ENCODE measurements around the gene SIM1. TPM values are rescaled to one million over a fixed set of nuclear protein-coding genes. Genes with fewer than 3 reads are reported as not detected.

Gene SIM1
- polyA plus RNA-seq (2013, experiment 1 of 2): not detected
- polyA plus RNA-seq (2013, experiment 2 of 2): not detected

DNA sequence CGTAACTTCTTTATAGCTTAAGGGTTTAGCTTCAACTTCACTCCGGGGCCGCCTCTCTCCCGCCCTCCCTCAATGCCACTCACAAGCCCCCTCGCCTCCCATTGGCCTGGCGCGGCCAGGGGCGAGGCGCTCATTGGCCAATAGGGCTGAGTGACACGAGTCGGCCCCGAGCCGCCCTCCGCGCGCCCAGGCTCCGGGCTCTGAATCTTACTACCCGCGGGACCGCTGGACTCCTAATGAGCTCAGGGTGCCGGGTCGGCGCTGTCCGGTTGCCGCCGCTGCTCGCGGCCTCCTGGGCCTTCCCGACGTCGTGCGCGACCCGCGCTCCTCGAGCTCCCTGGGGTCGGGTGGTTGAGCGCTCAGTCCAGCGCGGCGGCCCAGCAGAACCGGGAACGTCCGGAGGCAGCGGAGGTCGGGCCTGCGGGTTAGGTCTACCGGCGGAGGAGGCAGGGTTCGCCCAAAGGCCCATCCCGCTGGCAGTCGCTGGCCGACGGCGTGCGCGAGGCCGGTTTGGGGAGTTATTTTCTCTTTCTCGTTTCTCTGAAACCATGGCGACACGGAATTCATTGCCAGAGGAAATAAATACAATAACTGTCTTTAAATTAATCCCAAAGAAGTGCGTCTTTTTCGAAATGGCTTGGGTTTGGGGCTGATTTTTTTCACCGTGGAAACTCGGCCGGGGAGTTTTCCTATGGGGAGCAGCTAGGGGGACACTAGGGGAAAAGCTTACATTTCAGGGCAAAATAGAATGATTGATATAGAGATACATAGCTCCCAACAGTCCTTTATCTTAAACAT is at the start of gene SIM1:
Gene SIM1, minus strand, starts transcription at position 19 of the 798 bp plus-strand sequence. CDS start 1,453 bp downstream, outside the sequence.
- H3K36me3 ChIP-seq (replicated peaks in 1 of 2; ENCODE audit: control insufficient read depth in 2 of 2, insufficient read depth in 2 of 2, low read length in 2 of 2): no peaks in the 10 kb centered on the region

DNA sequence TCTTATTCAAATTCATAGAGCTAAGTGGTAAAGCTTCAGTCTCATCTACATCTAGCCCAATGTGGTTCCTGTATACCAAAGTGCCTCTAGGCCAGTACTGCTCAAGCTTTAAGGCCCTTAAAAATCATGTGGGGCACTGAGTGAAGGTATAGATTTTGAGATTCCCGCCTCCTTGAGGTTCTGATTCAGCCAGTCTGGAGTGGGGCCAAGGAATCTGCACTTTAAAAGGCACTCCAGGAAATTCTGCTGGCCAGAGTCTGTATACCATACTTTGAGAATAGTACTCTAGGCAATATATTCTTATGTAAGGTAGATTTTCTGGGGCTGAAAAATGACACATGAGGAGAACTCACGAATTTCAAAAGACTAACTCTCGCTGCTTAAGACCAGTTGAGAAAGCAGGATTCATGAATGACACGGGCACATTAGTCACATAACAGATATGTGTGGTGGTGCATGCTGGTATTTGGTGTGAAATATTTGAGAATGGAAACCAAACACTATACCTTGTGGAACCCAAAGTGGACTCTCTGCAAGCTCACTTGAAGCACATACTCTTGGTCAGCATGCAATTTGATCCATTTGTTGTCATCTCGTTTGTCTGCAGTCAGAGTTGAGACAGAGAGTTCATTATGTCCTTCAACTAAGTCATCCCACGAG is 47.6 kb upstream of the SIM1 start:
- Histone ChIP-seq H3K9me3 (replicated peaks in 1 of 2; ENCODE audit: control insufficient read depth in 2 of 2, insufficient read depth in 1 of 2, low read depth in 1 of 2, low read length in 2 of 2) (no peaks in the 10 kb centered on the region), H3K14ac (ENCODE audit: low read length) (no peak overlapping the region), H3K9ac (ENCODE audit: low read depth, low read length, poor library complexity) (no peak overlapping the region), H3K18ac (ENCODE audit: low read length) (no peak overlapping the region), H2AFZ (ENCODE audit: low read length) (no peak overlapping the region), H3K4me1 (ENCODE audit: control insufficient read depth in 2 of 2, insufficient read depth in 1 of 2, low read depth in 1 of 2, low read length in 2 of 2) (no peaks in the 10 kb centered on the region), H3K27ac (replicated peaks; ENCODE audit: low read length) (no peak overlapping the region), H3K79me1 (ENCODE audit: low read depth, low read length) (no peaks in the 10 kb centered on the region), H2BK12ac (ENCODE audit: low read length) (no peak overlapping the region), H3K4ac (ENCODE audit: low read length) (no peak overlapping the region), H2BK15ac (ENCODE audit: low read length) (no peak overlapping the region), H3K27me3 (ENCODE audit: control insufficient read depth in 3 of 3, insufficient read depth in 3 of 3, low read depth in 1 of 3, low read length in 3 of 3) (no peaks in the 10 kb centered on the region), H3K4me3 (ENCODE audit: low read length in 2 of 2) (no peak overlapping the region), H4K8ac (ENCODE audit: low read depth, low read length) (no peak overlapping the region), H3K36me3 (replicated peaks in 1 of 2; ENCODE audit: control insufficient read depth in 2 of 2, insufficient read depth in 2 of 2, low read length in 2 of 2) (peaks cover 6 to 95% of the 10 kb centered on the region in 2 donors), H2BK120ac (ENCODE audit: low read depth, low read length) (no peak overlapping the region), H3K23ac (ENCODE audit: low read depth, low read length, poor library complexity) (no peak overlapping the region), H2AK5ac (ENCODE audit: low read depth, low read length) (no peak overlapping the region), H2BK5ac (ENCODE audit: low read length) (no peak overlapping the region), H4K91ac (ENCODE audit: low read depth, low read length, poor library complexity) (no peak overlapping the region), H3K4me2 (ENCODE audit: insufficient read depth, low read length, poor library complexity, severe bottlenecking) (no peak overlapping the region)
- no peak for DNase-seq (ENCODE audit: low spot score)
- no CpG with 5 or more reads among the region's 6 CpGs for WGBS, 2 donors (ENCODE audit: extremely low coverage in 2 of 2, insufficient read length in 2 of 2, insufficient replicate concordance in 1 of 2)

More for the DNA sequence above, at the start of gene SIM1:
- Histone ChIP-seq H3K4me2 (ENCODE audit: insufficient read depth, low read length, poor library complexity, severe bottlenecking) (peak within 1 kb of the TSS; percentile 84), H4K91ac (ENCODE audit: low read depth, low read length, poor library complexity) (no peak within 1 kb of the TSS), H3K9ac (ENCODE audit: low read depth, low read length, poor library complexity) (peak within 1 kb of the TSS; percentile 51), H2AK5ac (ENCODE audit: low read depth, low read length) (no peak within 1 kb of the TSS), H3K23ac (ENCODE audit: low read depth, low read length, poor library complexity) (no peak within 1 kb of the TSS), H3K14ac (ENCODE audit: low read length) (no peak within 1 kb of the TSS), H2BK12ac (ENCODE audit: low read length) (no peak within 1 kb of the TSS), H3K4ac (ENCODE audit: low read length) (no peak within 1 kb of the TSS), H2BK5ac (ENCODE audit: low read length) (no peak within 1 kb of the TSS), H2BK15ac (ENCODE audit: low read length) (peak within 1 kb of the TSS; percentile 56), H2AFZ (ENCODE audit: low read length) (peak within 1 kb of the TSS; percentile 93), H2BK120ac (ENCODE audit: low read depth, low read length) (no peak within 1 kb of the TSS), H3K27me3 (ENCODE audit: control insufficient read depth in 3 of 3, insufficient read depth in 3 of 3, low read depth in 1 of 3, low read length in 3 of 3) (peaks cover 38 to 100% (median 88%) of the 10 kb centered on the region in 3 experiments), H3K18ac (ENCODE audit: low read length) (peak within 1 kb of the TSS; percentile 84), H3K27ac (replicated peaks; ENCODE audit: low read length) (no peak within 1 kb of the TSS), H3K79me1 (ENCODE audit: low read depth, low read length) (no peaks in the 10 kb centered on the region), H4K8ac (ENCODE audit: low read depth, low read length) (no peak within 1 kb of the TSS), H3K9me3 (replicated peaks in 1 of 2; ENCODE audit: control insufficient read depth in 2 of 2, insufficient read depth in 1 of 2, low read depth in 1 of 2, low read length in 2 of 2) (no peaks in the 10 kb centered on the region), H3K4me3 (ENCODE audit: low read length in 2 of 2) (peak within 1 kb of the TSS; percentile 38 to 76), H3K4me1 (ENCODE audit: control insufficient read depth in 2 of 2, insufficient read depth in 1 of 2, low read depth in 1 of 2, low read length in 2 of 2) (peaks cover 1 to 2% of the 10 kb centered on the region in 2 donors)
- no CpG with 5 or more reads among the region's 66 CpGs for WGBS, 2 donors (ENCODE audit: extremely low coverage in 2 of 2, insufficient read length in 2 of 2, insufficient replicate concordance in 1 of 2)
- peak; percentile 88 for DNase-seq (ENCODE audit: low spot score)

DNA sequence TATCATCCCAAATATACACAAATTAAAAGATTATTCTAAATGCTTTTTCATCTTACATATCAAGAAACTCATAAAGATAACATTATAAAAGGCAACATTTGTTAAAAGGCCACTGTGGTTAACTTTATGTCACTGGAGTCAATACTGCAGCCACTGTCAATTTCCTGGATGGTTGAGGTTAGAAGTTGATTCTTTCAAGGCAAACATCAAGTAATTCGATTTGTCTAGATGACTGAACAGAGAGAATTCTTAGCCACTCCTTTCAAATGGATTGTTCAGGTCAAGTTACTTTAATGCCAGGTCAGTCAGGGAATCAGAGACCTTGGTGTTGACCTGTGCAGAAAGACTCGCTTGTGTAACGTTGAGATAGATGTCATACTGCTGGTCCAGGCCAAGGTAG is 44.4 kb upstream of the SIM1 start:
- no peak overlapping the region for H2BK15ac ChIP-seq (ENCODE audit: low read length)
- peaks cover 6 to 77% of the 10 kb centered on the region in 2 donors for H3K36me3 ChIP-seq (replicated peaks in 1 of 2; ENCODE audit: control insufficient read depth in 2 of 2, insufficient read depth in 2 of 2, low read length in 2 of 2)
- no peak overlapping the region for H2AFZ ChIP-seq (ENCODE audit: low read length)
- H3K14ac ChIP-seq (ENCODE audit: low read length): no peak overlapping the region
- no peaks in the 10 kb centered on the region for H3K27me3 ChIP-seq (ENCODE audit: control insufficient read depth in 3 of 3, insufficient read depth in 3 of 3, low read depth in 1 of 3, low read length in 3 of 3)
- no peak overlapping the region for H4K8ac ChIP-seq (ENCODE audit: low read depth, low read length)
- no peak overlapping the region for H3K9ac ChIP-seq (ENCODE audit: low read depth, low read length, poor library complexity)
- DNase-seq (ENCODE audit: low spot score): no peak
- no peak overlapping the region for H3K4ac ChIP-seq (ENCODE audit: low read length)
- H4K91ac ChIP-seq (ENCODE audit: low read depth, low read length, poor library complexity): no peak overlapping the region
- no peak overlapping the region for H2AK5ac ChIP-seq (ENCODE audit: low read depth, low read length)
- peaks cover 0 to 2% of the 10 kb centered on the region in 2 donors for H3K4me1 ChIP-seq (ENCODE audit: control insufficient read depth in 2 of 2, insufficient read depth in 1 of 2, low read depth in 1 of 2, low read length in 2 of 2)
- H2BK120ac ChIP-seq (ENCODE audit: low read depth, low read length): no peak overlapping the region
- H3K23ac ChIP-seq (ENCODE audit: low read depth, low read length, poor library complexity): no peak overlapping the region
- no peaks in the 10 kb centered on the region for H3K9me3 ChIP-seq (replicated peaks in 1 of 2; ENCODE audit: control insufficient read depth in 2 of 2, insufficient read depth in 1 of 2, low read depth in 1 of 2, low read length in 2 of 2)
- no peak overlapping the region for H2BK12ac ChIP-seq (ENCODE audit: low read length)
- no peak overlapping the region for H3K27ac ChIP-seq (replicated peaks; ENCODE audit: low read length)
- H3K4me3 ChIP-seq (ENCODE audit: low read length in 2 of 2): no peak overlapping the region
- H2BK5ac ChIP-seq (ENCODE audit: low read length): no peak overlapping the region
- no peak overlapping the region for H3K4me2 ChIP-seq (ENCODE audit: insufficient read depth, low read length, poor library complexity, severe bottlenecking)
- WGBS, 2 donors (ENCODE audit: extremely low coverage in 2 of 2, insufficient read length in 2 of 2, insufficient replicate concordance in 1 of 2): no CpG with 5 or more reads among the region's 3 CpGs
- H3K79me1 ChIP-seq (ENCODE audit: low read depth, low read length): no peaks in the 10 kb centered on the region
- H3K18ac ChIP-seq (ENCODE audit: low read length): no peak overlapping the region

GRCh38 chr6:100506651-100507050 is 41.9 kb upstream of the SIM1 start:
- no CpG with 5 or more reads among the region's 2 CpGs for WGBS, 2 donors (ENCODE audit: extremely low coverage in 2 of 2, insufficient read length in 2 of 2, insufficient replicate concordance in 1 of 2)
- Histone ChIP-seq H3K27ac (replicated peaks; ENCODE audit: low read length) (no peak overlapping the region), H3K4me3 (ENCODE audit: low read length in 2 of 2) (no peak overlapping the region), H3K27me3 (ENCODE audit: control insufficient read depth in 3 of 3, insufficient read depth in 3 of 3, low read depth in 1 of 3, low read length in 3 of 3) (no peaks in the 10 kb centered on the region), H4K8ac (ENCODE audit: low read depth, low read length) (no peak overlapping the region), H2BK15ac (ENCODE audit: low read length) (no peak overlapping the region), H3K18ac (ENCODE audit: low read length) (no peak overlapping the region), H3K14ac (ENCODE audit: low read length) (no peak overlapping the region), H3K9me3 (replicated peaks in 1 of 2; ENCODE audit: control insufficient read depth in 2 of 2, insufficient read depth in 1 of 2, low read depth in 1 of 2, low read length in 2 of 2) (no peaks in the 10 kb centered on the region), H4K91ac (ENCODE audit: low read depth, low read length, poor library complexity) (no peak overlapping the region), H2AFZ (ENCODE audit: low read length) (no peak overlapping the region), H3K4ac (ENCODE audit: low read length) (no peak overlapping the region), H3K4me1 (ENCODE audit: control insufficient read depth in 2 of 2, insufficient read depth in 1 of 2, low read depth in 1 of 2, low read length in 2 of 2) (peaks cover 0 to 2% of the 10 kb centered on the region in 2 donors), H3K9ac (ENCODE audit: low read depth, low read length, poor library complexity) (no peak overlapping the region), H2AK5ac (ENCODE audit: low read depth, low read length) (no peak overlapping the region), H2BK120ac (ENCODE audit: low read depth, low read length) (no peak overlapping the region), H2BK5ac (ENCODE audit: low read length) (no peak overlapping the region), H3K36me3 (replicated peaks in 1 of 2; ENCODE audit: control insufficient read depth in 2 of 2, insufficient read depth in 2 of 2, low read length in 2 of 2) (peaks cover 4 to 53% of the 10 kb centered on the region in 2 donors), H3K4me2 (ENCODE audit: insufficient read depth, low read length, poor library complexity, severe bottlenecking) (no peak overlapping the region), H2BK12ac (ENCODE audit: low read length) (no peak overlapping the region), H3K79me1 (ENCODE audit: low read depth, low read length) (no peaks in the 10 kb centered on the region), H3K23ac (ENCODE audit: low read depth, low read length, poor library complexity) (no peak overlapping the region)
- no peak for DNase-seq (ENCODE audit: low spot score)
